ENCODE results near the gene AURKA.

Gene AURKA

GRCh38 chr20:56392132-56392880 is at the start of gene AURKA, which contains the start of gene CSTF1:
TSS of gene AURKA (minus strand) at chr20:56392215. CDS start at chr20:56388197, 4,018 bp downstream.
TSS of gene CSTF1 (plus strand) at chr20:56392645. CDS start at chr20:56395553, 2,908 bp downstream.
- peak within 1 kb of the TSS; percentile 90 for H3K27ac ChIP-seq
- TF ChIP-seq ZFX (IDR thresholded peaks at IDR 0.05) = peak; percentile 62
- TF ChIP-seq, protein P1, sequence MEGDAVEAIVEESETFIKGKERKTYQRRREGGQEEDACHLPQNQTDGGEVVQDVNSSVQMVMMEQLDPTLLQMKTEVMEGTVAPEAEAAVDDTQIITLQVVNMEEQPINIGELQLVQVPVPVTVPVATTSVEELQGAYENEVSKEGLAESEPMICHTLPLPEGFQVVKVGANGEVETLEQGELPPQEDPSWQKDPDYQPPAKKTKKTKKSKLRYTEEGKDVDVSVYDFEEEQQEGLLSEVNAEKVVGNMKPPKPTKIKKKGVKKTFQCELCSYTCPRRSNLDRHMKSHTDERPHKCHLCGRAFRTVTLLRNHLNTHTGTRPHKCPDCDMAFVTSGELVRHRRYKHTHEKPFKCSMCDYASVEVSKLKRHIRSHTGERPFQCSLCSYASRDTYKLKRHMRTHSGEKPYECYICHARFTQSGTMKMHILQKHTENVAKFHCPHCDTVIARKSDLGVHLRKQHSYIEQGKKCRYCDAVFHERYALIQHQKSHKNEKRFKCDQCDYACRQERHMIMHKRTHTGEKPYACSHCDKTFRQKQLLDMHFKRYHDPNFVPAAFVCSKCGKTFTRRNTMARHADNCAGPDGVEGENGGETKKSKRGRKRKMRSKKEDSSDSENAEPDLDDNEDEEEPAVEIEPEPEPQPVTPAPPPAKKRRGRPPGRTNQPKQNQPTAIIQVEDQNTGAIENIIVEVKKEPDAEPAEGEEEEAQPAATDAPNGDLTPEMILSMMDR (conservative IDR thresholded peaks at IDR 0.05) = no peak

DNA sequence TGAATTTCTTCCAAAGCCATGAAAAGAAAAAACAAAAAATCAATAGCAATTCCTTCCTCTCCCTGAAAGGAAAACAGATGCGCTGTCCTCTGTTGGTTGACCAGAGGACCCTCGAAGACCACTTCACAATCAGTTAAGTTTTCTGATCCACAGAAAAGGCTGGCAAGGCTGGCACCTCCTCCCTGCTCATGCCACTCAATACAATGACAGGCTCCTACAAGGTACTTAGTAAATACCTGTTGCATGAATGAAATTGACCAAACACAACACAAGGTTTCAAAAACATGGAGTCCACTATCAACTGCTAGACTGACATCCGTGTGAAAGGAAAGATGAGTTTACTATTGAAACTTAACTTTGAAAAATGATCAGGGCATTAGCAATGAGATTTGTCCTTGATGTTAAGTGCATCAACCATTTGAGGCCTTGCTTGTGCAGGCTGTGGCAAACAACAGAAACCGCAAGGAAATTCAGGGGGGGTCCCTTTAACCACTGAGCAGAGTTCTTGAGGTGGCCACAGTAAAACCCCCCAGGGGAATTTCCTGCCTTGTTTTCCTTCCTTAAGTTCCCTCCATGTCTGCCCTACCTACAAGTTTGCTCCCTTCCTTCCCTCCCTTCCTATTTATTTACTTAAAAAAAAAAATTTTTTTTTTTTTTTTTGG is 48.5 kb upstream of the AURKA start:
- TF ChIP-seq ZFX (IDR thresholded peaks at IDR 0.05) = no peak
- TF ChIP-seq, protein P1 (conservative IDR thresholded peaks at IDR 0.05) = no peak
- no peak overlapping the region for H3K27ac ChIP-seq

DNA sequence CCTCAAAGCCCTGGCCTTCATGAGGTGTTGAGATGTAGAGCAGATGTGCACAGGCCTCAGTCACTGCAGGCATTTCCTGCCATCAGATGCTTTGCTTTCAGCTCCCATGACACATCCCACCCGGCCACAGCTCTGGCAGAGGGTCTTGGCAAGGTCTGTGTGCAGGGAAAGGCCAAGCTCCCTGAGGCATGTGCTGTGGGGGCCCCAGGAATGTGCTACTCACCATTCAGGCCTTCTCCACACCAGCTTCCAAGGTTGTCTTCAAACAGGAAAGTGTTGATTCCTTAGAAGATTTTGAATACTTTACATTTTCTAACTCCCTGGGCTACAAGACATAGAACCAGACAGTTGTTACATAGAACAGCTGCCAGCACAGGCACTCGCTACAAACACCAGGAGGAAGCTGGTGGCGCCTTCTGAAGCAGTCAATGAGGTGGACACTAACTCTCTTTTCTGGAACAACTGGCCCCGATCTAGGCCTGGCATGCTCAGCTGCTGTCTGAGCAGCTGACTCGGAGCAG is 47.8 kb upstream of the AURKA start:
- no peak overlapping the region for H3K27ac ChIP-seq
- TF ChIP-seq, protein P1 (conservative IDR thresholded peaks at IDR 0.05) = no peak
- no peak for TF ChIP-seq ZFX (IDR thresholded peaks at IDR 0.05)

DNA sequence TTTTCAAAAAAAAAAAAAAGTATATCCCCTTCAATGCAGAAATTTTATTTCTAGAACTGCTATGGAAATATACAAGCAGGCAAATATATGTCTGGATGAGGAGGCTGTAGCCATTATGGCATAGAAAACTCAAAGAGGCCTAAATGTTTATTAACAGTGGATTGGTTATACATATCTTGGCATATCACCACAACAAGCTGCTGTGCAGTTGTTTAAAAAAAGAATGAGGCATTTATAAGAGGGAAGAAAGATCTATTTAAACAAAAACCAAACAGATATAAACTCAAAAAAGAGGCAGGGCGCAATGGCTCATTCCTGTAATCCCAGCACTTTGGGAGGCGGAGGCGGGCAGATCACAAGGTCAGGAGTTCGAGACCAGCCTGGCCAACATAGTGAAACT is 46.3 kb upstream of the AURKA start:
- TF ChIP-seq ZFX (IDR thresholded peaks at IDR 0.05) = no peak
- TF ChIP-seq, protein P1 (conservative IDR thresholded peaks at IDR 0.05) = no peak
- H3K27ac ChIP-seq = no peak overlapping the region

GRCh38 chr20:56437196-56437960 is 45.4 kb upstream of the AURKA start:
- no peak overlapping the region for H3K27ac ChIP-seq
- TF ChIP-seq ZFX (IDR thresholded peaks at IDR 0.05) = no peak
- TF ChIP-seq, protein P1 (conservative IDR thresholded peaks at IDR 0.05) = no peak

DNA sequence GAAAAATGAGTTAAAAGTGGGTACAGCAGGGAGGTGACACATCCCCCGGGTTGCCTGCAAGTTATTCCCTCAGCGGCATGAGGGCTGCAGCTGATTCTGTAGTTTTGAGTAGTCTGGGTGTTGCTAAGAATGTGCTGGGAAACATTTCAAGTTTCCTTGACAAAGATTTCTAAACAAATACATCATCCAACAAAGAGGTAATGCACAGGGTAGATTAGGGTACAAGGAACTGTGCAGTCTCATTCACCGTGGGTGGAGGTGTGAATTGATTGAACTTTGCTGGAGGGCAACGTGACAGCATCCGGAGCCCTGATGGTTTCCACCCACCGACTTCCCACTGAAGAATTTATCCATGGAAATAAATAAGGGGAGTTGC is 41.9 kb upstream of the AURKA start:
- TF ChIP-seq ZFX (IDR thresholded peaks at IDR 0.05) = no peak
- TF ChIP-seq, protein P1 (conservative IDR thresholded peaks at IDR 0.05) = no peak
- H3K27ac ChIP-seq = no peak overlapping the region
